ENCODE results near the gene VANGL2.
"Not testable (repeated sequence)": the region's sequence is repeated elsewhere in the genome, so short reads cannot be mapped to it uniquely, and the experiment has no call there.

Gene VANGL2

GRCh38 chr1:160370561-160371345 lies 29.6 kb upstream of the VANGL2 start:
- DNase-seq = no peak

- DNase-seq = no peak
Observed at GRCh38 chr1:160371346-160371631, 29.1 kb upstream of the VANGL2 start.

GRCh38 chr1:160371756-160372155 lies 28.6 kb upstream of the VANGL2 start:
- no peak for DNase-seq

DNA sequence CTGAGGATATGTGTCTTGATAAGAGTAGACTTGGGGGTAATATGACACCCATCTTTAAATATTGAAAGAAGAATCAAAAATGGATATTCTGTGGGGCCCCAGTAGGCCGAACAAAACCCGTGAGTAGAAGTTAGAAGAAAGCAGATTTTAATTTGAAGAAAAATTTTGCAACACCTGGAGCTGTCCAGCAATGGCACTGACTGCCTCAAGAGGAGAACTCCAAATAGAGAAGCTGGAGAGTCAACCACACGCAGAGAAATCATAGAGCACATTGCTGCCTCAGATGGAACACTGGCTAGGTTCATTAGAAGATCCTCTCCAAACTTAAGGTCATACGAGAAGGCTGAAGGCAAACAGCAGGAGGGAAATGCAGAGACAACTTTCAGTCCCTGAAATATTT lies 26.7 kb upstream of the VANGL2 start:
- DNase-seq = no peak

- no peak for DNase-seq
Observed at GRCh38 chr1:160374306-160375110, 25.9 kb upstream of the VANGL2 start.

DNA sequence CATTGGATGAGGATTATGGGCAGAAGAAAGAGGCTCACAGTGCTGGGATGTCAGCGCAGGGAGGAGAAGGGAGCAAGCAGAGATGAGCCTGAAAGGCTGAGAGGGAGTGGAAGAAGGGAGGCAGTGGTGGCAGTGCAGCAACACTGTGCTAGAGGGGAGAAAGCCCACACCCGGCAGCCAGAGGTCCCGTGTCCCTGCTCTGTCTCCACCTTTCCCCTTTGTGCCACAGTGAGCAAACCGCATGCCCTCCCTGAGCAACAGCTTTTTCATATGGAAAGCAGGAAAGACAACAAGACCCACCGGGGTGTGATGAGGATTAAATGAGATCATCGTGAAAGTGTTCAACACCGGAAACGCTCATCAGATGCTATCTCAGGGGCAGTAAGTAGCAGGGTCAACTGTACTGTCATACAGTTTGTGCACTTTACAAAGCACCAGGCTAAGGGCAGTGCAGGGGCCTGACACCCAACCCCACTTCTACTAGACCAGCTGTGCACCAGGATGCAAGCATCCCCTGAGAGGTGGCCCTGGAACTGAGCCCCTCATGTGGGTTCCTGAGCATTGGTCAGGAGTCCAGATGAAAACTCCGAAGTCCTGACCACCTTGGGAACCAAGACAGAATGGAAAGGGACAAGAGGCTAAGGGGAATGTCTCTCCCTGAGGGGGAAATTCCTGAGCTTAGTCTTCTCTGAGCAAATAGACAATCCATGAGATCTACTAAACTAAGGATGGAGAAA lies 24.4 kb upstream of the VANGL2 start:
- peak; percentile 6 for DNase-seq

DNA sequence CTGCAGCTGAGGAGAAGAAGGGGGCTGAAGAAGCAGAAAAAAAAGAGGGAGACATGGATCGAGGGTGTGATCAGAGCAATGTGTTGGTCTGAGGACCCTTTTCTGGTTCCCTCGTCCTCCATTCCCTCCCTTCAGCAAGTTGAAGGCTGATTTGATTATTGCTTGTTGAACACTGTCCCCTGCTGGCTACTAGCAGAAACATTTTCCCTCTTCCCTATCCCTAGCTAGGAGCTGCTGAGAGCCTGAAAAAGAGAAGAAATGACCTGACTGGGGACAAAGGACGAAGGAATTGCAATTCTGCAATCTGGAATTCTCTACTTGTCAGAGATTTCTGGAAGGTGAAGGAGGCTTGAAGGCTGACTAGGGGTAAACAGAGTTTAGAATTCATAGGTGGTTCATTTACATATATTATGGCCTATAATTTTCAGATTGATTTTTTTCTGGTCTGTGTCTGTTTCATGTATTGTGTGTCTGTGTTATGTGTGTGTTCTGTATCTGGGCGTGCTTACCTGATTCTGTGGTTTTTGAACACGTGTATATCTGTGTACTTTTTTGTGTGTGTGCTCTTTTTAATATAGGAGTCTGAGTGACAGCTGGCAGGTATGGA lies 23.7 kb upstream of the VANGL2 start:
- peak; percentile 75 for DNase-seq

DNA sequence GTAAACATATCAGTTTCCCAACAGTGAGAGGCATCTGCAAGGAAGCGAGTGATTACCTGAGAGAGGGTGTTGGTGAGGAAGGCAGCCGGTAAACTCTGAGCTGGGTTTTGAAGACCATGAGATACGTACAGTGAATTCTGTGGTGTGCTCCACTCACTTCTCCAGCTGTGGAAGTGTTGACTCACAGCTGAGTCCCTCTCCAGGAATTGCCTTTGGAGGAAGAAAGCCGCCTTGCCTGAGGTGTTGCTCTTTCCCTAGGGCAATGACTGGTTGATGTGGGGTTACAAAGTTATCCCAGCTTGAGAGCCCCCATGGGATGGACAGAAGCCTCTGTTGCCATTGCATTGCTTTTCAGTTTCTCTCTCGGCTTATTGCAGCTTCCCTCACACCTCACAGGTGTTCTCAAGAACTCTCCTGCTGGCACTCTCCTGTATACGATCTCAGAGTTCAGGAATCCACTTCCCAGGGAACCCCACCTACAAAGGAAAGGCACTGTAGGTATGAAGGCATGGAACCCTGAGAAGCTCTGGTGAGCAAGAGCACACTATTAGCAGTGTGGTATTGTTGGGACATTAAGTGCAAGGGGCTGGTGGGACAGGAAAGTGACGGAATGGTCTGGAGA lies 22.7 kb upstream of the VANGL2 start:
- no peak for DNase-seq

DNA sequence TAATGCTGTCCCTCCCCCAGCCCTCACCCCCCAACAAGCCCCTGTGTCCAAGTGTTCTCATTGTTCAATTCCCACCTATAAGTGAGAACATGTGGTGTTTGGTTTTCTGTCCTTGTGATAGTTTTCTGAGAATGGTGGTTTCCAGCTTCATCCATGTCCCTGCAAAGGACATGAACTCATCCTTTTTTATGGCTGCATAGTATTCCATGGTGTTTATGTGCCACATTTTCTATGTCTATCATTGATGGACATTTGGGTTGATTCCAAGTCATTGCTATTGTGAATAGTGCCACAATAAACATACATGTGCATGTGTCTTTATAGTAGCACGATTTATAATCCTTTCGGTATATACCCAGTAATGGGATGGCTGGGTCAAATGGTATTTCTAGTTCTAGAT lies 15.6 kb upstream of the VANGL2 start:
- DNase-seq = not testable (repeated sequence)

DNA sequence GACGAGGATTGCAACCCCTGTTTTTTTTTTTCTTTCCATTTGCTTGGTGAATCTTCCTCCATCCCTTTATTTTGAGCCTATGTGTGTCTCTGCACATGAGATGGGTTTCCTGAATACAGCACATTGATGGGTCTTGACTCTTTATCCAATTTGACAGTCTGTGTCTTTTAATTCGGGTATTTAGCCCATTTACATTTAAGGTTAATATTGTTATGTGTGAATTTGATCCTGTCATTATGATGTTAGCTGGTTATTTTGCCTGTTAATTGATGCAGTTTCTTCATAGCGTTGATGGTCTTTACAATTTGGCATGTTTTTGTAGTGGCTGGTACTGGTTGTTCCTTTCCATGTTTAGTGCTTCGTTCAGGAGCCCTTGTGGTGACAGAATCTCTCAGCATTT lies 12.0 kb upstream of the VANGL2 start:
- DNase-seq = not testable (repeated sequence)

DNA sequence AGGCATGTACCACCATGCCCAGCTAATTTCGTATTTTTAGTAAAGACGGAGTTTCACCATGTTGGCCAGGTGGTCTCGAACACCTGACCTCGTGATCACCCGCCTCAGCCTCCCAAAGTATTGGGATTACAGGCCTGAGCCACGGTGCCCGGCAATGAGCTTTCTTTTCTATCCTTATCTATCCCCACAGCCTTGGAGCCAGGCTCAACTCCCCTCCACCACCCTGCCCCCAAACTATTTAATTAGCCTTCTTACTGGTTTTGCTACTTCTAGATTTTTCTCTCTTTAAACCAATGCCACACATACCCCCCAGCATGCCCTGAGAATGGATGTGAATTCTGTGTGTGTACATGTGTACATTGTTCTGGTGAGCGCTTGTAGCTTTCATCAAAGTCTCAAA lies 5.7 kb upstream of the VANGL2 start:
- no peak for DNase-seq

- DNase-seq = no peak
Observed at GRCh38 chr1:160397651-160398050, 2.7 kb upstream of the VANGL2 start.

DNA sequence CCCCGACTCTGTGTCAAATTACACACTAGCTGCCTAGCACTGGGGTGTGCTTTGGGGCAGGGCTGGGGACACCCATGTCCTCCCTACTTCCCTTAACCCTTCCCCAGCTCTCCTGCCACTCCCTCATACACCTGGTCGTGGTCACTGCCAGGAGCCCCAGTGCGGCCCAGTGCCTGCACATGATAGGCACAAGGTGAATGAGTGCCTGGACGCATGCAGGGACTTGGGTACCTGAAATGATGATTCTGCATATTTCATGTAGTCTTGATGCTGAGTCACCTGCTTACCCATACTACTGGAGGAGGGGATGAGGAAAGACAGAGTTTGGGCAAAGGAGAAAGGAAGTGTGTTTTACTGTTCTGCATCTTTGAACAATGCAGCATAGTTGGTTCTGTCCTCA lies 1.5 kb upstream of the VANGL2 start:
- no peak for DNase-seq

DNA sequence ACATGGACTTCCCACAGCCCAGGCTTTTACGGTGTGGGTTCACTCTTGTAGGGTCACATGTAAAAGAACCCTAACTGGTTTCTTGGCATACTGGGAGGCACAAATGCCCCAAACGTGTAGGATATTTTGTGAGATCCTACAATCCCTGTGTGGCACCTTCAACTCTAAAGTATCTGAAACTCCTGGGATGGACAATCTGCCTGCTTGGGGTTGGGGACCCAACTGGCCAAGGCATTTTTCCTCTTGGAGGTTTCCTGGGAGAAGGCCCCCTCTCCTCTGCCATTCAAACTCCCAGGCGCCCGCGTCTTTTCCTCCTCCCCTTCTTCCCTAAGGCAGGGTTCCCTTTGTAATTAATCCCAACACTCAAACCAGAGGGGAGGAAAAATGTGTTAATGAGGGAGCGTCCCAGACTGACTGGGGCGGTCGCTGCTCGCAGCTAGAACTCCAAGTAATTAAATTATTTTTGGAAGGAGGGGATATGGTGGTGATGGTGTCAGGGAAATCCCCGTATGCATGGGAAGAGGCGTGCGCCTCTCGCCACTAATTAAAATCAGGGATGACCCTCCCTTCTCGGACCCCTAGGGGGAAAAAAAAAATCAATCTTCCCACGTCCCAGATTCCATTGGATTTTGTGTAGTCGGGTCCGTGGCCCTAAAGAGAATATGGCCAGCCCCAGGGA lies 681 bp upstream of the VANGL2 start:
- no peak for DNase-seq

DNA sequence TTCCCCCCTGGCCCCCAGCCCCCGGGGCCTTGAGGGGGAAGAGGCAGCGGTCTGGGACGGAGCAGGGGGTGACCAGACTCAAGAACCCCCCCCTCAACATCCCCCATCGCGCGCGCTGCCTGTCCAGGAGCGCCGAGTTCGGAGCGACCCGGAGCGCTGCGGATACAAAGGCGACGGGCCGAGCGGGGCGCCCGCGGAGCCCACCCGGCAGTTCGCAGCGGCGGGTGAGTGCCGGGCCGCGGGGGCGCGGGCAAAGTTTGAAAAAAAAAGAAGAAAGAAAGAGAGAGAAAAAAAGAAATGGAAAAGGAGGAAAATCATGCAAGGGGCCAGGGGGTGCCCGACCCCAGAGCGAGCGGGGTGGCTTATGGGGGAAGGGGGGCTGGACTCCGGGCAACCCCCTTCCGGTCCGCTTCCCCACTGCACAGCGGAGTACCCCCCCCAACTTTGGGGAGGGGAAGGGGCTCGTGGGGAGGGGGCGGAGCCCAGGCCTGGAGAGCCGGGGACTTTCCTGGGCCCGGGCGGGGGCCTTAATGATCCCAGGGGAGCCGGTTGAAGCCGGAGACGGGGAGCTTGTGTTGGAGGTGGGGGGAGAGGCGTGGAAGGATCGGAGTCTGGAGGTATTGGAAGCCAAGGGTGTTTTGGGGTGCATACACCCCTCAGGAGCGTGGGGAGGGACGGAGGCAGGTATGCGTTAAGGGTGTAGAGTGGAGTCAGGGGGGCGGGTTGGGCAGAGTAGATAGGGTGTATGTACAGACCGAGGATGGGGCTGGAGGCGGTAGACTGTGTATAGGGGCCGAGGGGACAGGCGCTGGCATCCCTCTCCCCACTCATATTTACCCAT lies 502 bp downstream of the VANGL2 start:
- peak; percentile 8 for DNase-seq

DNA sequence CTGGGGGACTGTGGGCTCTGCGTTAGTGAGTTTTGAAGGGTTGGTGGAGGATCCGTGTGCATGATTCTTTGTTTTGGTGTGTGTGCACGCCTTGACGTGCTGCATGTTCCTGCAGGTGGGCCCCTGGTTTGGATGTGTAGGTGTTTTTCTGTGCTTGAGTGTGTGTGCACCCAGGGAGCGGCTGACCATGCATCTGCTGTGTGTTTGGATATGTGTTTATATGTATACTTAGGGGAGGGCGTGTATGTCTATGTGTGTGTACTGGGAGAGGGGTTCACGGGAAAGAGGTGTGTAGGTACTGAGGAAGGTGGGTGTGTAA lies 1.1 kb downstream of the VANGL2 start:
- DNase-seq = no peak

DNA sequence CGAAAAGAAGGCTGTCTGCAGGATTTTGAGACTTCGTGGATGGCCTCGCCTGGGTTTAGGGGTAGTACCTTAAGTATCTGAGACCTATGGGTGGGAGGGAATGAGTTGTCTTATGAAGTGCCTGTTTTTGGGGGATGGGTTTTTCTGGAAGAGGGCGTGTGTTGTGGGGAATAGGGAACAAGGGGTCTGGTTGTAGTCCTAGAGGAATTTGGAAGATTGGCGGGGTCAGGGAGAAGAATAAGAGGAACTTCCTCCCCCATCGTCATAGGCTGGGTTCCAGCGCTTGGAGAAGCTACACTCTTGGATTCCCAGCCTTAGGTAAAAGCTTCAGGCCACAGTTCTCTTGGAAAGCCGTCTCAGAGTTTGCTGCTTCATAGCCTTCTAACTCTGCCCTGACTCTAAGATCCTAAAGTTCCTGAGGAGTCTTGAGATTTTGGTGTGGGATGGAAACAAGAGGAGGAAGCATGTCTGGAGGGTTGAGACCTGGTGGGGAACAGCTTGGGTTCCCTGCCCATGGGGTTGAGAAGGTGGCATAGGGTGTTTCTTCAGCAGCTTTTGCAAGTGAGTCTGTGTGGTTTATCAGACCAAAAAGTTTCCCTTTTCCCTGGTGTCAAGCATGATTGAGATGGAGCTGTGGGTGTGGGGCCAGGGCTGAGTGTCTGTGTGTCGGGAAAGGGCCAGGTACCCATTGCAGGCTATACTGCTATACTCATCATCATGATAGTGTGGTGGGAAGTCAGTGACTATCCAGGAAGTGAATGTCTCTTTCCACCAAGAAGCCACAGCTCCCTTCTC lies 1.8 kb downstream of the VANGL2 start:
- DNase-seq = no peak

- DNase-seq = no peak
Observed at GRCh38 chr1:160403244-160403643, 2.9 kb downstream of the VANGL2 start.

GRCh38 chr1:160404094-160404493 lies 3.7 kb downstream of the VANGL2 start:
- no peak for DNase-seq

- no peak for DNase-seq
Observed at GRCh38 chr1:160405331-160405877, 5.0 kb downstream of the VANGL2 start.
